Kidney (tissue), 14 donors: Measurements from ENCODE around the gene ECI1. TPM values are rescaled to one million over a fixed set of nuclear protein-coding genes. Genes with fewer than 3 reads are reported as not detected.
"Not testable (repeated sequence)": the region's sequence is repeated elsewhere in the genome, so short reads cannot be mapped to it uniquely, and the experiment has no call there.

Experiments
- DNase-seq, 5 donors: peaks; one replicate each; pipeline ENCODE4 v3.0.0-alpha.2; 2013 to 2020
- FAIRE-seq: peaks from 2 replicates; lab custom pipeline; 2012; peaks lifted over from hg19 to GRCh38; lab: Jason Lieb, UNC
- H3K27ac ChIP-seq, 2 donors: one replicate each; pipeline ENCODE4 v1.7.0; 2013; ENCODE audit warnings: low read depth in 2 of 2, low read length in 2 of 2, inconsistent platforms in 1 of 2
- H3K27me3 ChIP-seq: one replicate; pipeline ENCODE4 v1.7.1; 2013; ENCODE audit warnings: low read length, inconsistent platforms; ENCODE audit not compliant: control insufficient read depth, insufficient read depth
- H3K36me3 ChIP-seq, 3 donors: one replicate each; pipeline versions ENCODE4 v1.7.0 to v1.7.1; 2013; ENCODE audit warnings: low read length in 3 of 3, control low read depth in 1 of 3, inconsistent platforms in 1 of 3; ENCODE audit not compliant: insufficient read depth in 3 of 3, control insufficient read depth in 2 of 3
- H3K4me1 ChIP-seq, 3 donors: one replicate each; pipeline versions ENCODE4 v1.7.0 to v1.7.1; 2013; ENCODE audit warnings: low read length in 3 of 3, inconsistent platforms in 1 of 3, low read depth in 1 of 3; ENCODE audit not compliant: control insufficient read depth in 2 of 3, insufficient read depth in 2 of 3
- H3K4me3 ChIP-seq, 3 donors: one replicate each; pipeline versions ENCODE4 v1.7.0 to v1.8.1; 2013; ENCODE audit warnings: low read length in 3 of 3, control low read depth in 1 of 3, inconsistent platforms in 1 of 3
- H3K9ac ChIP-seq, 3 donors: one replicate each; pipeline versions ENCODE4 v1.7.0 to v1.7.1; 2013; ENCODE audit warnings: low read length in 3 of 3, control low read depth in 1 of 3, inconsistent platforms in 1 of 3
- H3K9me3 ChIP-seq, 3 donors: one replicate each; pipeline versions ENCODE4 v1.7.0 to v1.7.1; 2013; ENCODE audit warnings: low read length in 3 of 3, control low read depth in 1 of 3, inconsistent platforms in 1 of 3; ENCODE audit not compliant: control insufficient read depth in 2 of 3, insufficient read depth in 1 of 3
- CTCF ChIP-seq: IDR thresholded peaks from 3 replicates; pipeline ENCODE4 v1.5.1; 2012; ENCODE audit warnings: mild to moderate bottlenecking, moderate library complexity, borderline replicate concordance; ENCODE audit not compliant: insufficient read depth; ENCODE audit errors: extremely low read depth
- intact Hi-C: fragments of 100-400 bp; cut with DNase I; formaldehyde crosslinking; loops from one replicate; pipeline ENCODE4 v1.11.1; 2022
- polyA plus RNA-seq: library from polyadenylated mRNA; stranded (reverse); fragments of 350-450 nt; fragmentation: Illumina TruSeq; extraction: RNeasy Lipid Tissue Mini Kit (QIAGEN cat#74804); gene quantifications from one replicate; pipeline ENCODE4 v1.2.3, GENCODE V29; 2014; ENCODE audit warnings: low read depth, low replicate concordance; ENCODE audit not compliant: insufficient read depth
- total RNA-seq: library from RNA; stranded (reverse); fragmentation: NEBNext Ultra II Directional; extraction: Animal tissue kit (Norgen Biotek cat#: 25700); gene quantifications from one replicate; pipeline ENCODE4 v1.2.1, GENCODE V29; 2021
- donor health status: control.
- donor health status: control.
- donor health status: control.
- donor health status: control.
- donor health status: control.
- donor health status: DM: yes; HTN: yes; CAD: no.
- donor health status: Normal renal cell carcinoma (clear cell type).

Gene ECI1
- total and polyA plus RNA-seq, 2 donors from 2014 or later: 98.1 to 233 TPM

GRCh38 chr16:2270588-2271470 is 19.4 kb upstream of the ECI1 start:
- intact Hi-C loops: no loop called here
- Histone ChIP-seq H3K27ac (no peak overlapping the region), H3K4me1 (peaks cover 0 to 10% (median 3%) of the 10 kb centered on the region in 3 donors), H3K9ac (no peak overlapping the region), H3K36me3 (no peaks in the 10 kb centered on the region), H3K9me3 (no peaks in the 10 kb centered on the region), H3K27me3 (no peaks in the 10 kb centered on the region), H3K4me3 (no peak overlapping the region)
- DNase-seq (no peak), FAIRE-seq (no peak)
- no peak for TF ChIP-seq CTCF

- no peak overlapping the region for H3K27ac ChIP-seq
- no peaks in the 10 kb centered on the region for H3K36me3 ChIP-seq
- H3K27me3 ChIP-seq: no peaks in the 10 kb centered on the region
- no peak overlapping the region for H3K9ac ChIP-seq
- intact Hi-C loops: no loop called here
- FAIRE-seq (no peak), DNase-seq (no peak)
- peaks cover 0 to 10% (median 3%) of the 10 kb centered on the region in 3 donors for H3K4me1 ChIP-seq
- no peaks in the 10 kb centered on the region for H3K9me3 ChIP-seq
- no peak for TF ChIP-seq CTCF
- no peak overlapping the region for H3K4me3 ChIP-seq
These were observed 18.7 kb upstream of the ECI1 start for GRCh38 chr16:2270070-2270462.

- Histone ChIP-seq H3K36me3 (peaks cover 0 to 3% (median 2%) of the 10 kb centered on the region in 3 donors), H3K9me3 (no peaks in the 10 kb centered on the region), H3K4me1 (peaks cover 0 to 10% (median 3%) of the 10 kb centered on the region in 3 donors), H3K4me3 (peak within 1 kb of the TSS; percentile 73 to 97 (median 87)), H3K27ac (peak within 1 kb of the TSS; percentile 97 to 99), H3K9ac (peak within 1 kb of the TSS; percentile 48 to 90 (median 78)), H3K27me3 (no peaks in the 10 kb centered on the region)
- no peak for FAIRE-seq
- intact Hi-C loops: no loop called here
- peak; percentile 3 for TF ChIP-seq CTCF
- DNase-seq: peak; percentile 97 to 99 (median 99)
These were observed 16.7 kb upstream of the ECI1 start, which contains the start of gene RNPS1 for GRCh38 chr16:2267913-2268666. TSS of gene RNPS1 (minus strand) at chr16:2268126. CDS start at chr16:2264643, 3,483 bp downstream.

- Histone ChIP-seq H3K9ac (peak overlapping the region; percentile 15 to 78 (median 41)), H3K4me3 (peak overlapping the region; percentile 69 to 97 (median 87)), H3K27ac (peak overlapping the region; percentile 97 to 99)
- FAIRE-seq, H3K4me1 ChIP-seq, H3K27me3 ChIP-seq, intact Hi-C loops, H3K36me3 ChIP-seq, DNase-seq, H3K9me3 ChIP-seq: not testable (repeated sequence)
These were observed 16.1 kb upstream of the ECI1 start for GRCh38 chr16:2267505-2267912.

- H3K27ac ChIP-seq, DNase-seq, H3K4me1 ChIP-seq, H3K27me3 ChIP-seq, FAIRE-seq, H3K9me3 ChIP-seq, intact Hi-C loops: not testable (repeated sequence)
- H3K36me3 ChIP-seq: peaks cover 5 to 12% (median 10%) of the 10 kb centered on the region in 3 donors
- H3K4me3 ChIP-seq: peak overlapping the region; percentile 68 to 97 (median 87)
- H3K9ac ChIP-seq: peak overlapping the region in 2 of 3 donors; percentile 24 to 78
These were observed 15.5 kb upstream of the ECI1 start for GRCh38 chr16:2266887-2267286.
